Skeletal muscle satellite cell (primary cell): ENCODE measurements around the gene TRIM54.
"Not testable (repeated sequence)": the region's sequence is repeated elsewhere in the genome, so short reads cannot be mapped to it uniquely, and the experiment has no call there.

ENCODE experiments used
- H3K27me3 ChIP-seq: 2 replicates; pipeline ENCODE4 v1.7.0; 2013; ENCODE audit warnings: low read length; ENCODE audit not compliant: control insufficient read depth, insufficient read depth
- H3K36me3 ChIP-seq: 2 replicates; pipeline ENCODE4 v1.7.0; 2013; ENCODE audit warnings: mild to moderate bottlenecking, control low read depth, low read length; ENCODE audit not compliant: insufficient read depth
- H3K4me1 ChIP-seq: 2 replicates; pipeline ENCODE4 v1.7.0; 2013; ENCODE audit warnings: low read length; ENCODE audit not compliant: control insufficient read depth, insufficient read depth
- H3K4me2 ChIP-seq: 2 replicates; pipeline ENCODE4 v1.7.0; 2013; ENCODE audit warnings: mild to moderate bottlenecking, low read length
- H3K4me3 ChIP-seq: 2 replicates; pipeline ENCODE4 v1.7.0; 2013; ENCODE audit warnings: low read length
- H3K9ac ChIP-seq: 2 replicates; pipeline ENCODE4 v1.7.0; 2013; ENCODE audit warnings: mild to moderate bottlenecking, low read depth, low read length, moderate library complexity
- H3K9me3 ChIP-seq: replicated peaks from 2 replicates; pipeline ENCODE4 v1.7.0; 2013; ENCODE audit warnings: mild to moderate bottlenecking, control low read depth, low read length

Gene TRIM54

DNA sequence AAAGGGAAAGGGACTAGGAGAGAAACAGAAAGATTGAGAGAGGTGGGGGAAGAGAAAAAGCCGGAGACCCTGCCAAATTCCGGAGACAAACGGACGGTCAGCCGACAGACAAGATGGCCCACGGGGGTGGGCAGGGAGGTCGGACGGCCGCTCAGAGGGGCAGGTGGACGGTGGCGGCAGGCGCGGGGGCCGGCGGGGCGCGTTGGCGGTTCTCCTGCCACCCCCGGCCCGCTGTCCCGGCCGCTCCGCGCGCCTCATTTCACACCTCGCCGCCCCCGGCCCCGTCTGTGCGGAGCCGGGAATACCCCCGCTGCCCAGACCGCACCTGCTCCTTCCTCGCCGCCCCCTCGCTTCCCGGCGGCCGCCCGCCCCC is 20.3 kb upstream of the TRIM54 start:
- peaks cover 31% of the 10 kb centered on the region for H3K4me1 ChIP-seq
- H3K9me3 ChIP-seq = no peaks in the 10 kb centered on the region
- H3K9ac ChIP-seq = no peak overlapping the region
- no peak overlapping the region for H3K4me3 ChIP-seq
- H3K4me2 ChIP-seq = peak overlapping the region; percentile 83
- peaks cover 82% of the 10 kb centered on the region for H3K27me3 ChIP-seq
- H3K36me3 ChIP-seq = no peaks in the 10 kb centered on the region

DNA sequence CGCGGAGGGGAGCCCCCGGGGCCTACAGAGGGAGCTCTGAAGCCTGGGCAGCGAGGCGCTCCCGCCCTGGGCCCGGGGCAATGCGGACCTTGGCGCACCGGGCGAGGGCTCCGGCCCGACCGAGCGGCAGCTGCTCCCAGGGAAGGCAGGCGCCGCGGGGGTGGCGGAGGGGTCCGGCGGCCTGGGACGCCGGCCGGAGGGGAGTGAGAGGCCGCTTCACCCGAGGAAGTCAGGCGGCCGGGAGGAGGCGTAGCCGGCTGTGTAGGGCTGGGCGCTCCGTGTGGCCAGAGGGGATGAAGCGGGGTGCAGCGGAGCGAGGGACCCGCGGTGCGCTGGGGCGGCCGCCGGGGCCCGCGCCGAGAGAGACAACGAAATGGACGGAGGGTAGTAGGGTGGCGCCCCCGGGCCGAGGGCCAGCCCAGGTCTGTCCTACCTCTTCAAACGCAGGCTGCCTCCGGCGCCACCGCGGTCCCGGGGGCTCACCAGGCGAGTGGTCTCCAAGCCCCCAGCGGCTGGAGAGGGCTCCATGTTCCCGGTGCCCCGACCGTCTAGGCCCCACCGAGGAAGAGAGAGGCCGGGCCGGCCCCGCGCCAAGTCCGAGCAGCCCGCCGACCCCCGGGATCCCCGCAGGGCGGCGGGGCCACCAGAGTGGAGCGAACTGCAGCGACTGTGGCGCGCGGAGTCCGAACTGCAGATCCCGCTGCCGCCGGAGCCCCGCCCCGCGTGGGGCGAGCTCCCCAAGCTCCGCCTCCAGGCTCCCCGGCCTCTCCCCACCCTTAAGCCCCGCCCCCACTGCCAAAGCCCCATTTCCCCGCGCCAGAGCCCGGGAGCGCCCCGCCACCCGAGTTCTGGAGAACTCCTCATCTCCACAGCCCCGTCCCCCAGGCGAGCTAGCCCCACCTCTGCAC is 19.6 kb upstream of the TRIM54 start, which contains the start of gene SLC30A3:
Gene SLC30A3, minus strand, starts transcription at position 669 of the 908 bp plus-strand sequence. Its CDS starts 141 bp downstream, at position 528.
- H3K4me2 ChIP-seq = peak within 1 kb of the TSS; percentile 88
- H3K27me3 ChIP-seq = peaks cover 83% of the 10 kb centered on the region
- H3K4me1 ChIP-seq = peaks cover 29% of the 10 kb centered on the region
- peak within 1 kb of the TSS; percentile 63 for H3K4me3 ChIP-seq
- H3K36me3 ChIP-seq = no peaks in the 10 kb centered on the region
- no peak within 1 kb of the TSS for H3K9ac ChIP-seq
- no peaks in the 10 kb centered on the region for H3K9me3 ChIP-seq

DNA sequence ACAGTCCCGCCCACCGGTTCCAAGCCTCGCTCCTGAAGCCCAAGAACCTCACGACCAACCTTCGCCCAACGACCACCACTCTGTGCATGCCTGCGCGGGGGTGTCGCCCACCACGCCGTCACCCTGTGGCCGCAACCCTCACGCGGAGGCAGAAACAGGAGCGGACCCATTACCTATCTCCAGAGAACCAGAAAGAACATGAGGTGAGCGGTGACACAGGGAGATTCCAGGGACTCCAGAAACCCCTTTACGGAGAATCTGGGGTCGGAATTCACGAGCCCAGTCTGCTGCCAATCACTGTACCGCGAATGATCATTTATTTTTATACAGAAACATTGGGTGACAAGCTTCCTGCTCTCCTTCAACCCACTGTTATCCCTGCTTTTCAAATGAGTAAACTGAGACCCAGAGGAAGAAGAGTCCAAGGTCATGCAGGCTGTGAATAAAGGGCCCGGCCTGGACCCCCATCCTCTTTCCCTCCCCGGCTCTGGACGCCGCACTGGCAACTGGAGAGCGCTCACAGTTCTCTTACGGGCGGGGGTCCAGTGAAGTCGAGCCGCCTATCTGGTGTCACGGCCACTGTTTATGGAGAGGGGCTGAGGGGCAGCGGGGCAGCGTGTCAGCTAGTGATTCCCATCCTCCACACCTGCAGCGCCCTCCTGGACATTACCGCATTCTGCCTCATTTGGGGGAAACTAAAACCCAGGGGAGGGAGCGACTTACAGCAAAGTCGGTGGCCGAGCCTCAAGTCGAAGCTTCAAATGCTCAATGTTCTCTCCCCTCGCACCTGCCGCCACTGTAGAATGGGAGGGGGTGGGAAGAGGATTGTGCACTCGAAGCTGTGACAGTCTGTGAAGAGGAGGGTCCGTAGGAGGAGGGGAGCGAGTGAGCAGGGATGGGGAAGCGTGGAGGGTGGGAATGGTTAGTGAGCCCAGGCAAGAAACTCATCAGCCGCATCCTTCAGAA is 18.7 kb upstream of the TRIM54 start:
- Histone ChIP-seq H3K4me3 (peak overlapping the region; percentile 63), H3K4me2 (peak overlapping the region; percentile 88), H3K9me3 (no peaks in the 10 kb centered on the region), H3K27me3 (peaks cover 86% of the 10 kb centered on the region), H3K36me3 (no peaks in the 10 kb centered on the region), H3K9ac (no peak overlapping the region), H3K4me1 (peaks cover 29% of the 10 kb centered on the region)

- peak overlapping the region; percentile 62 for H3K4me3 ChIP-seq
- no peaks in the 10 kb centered on the region for H3K9me3 ChIP-seq
- no peak overlapping the region for H3K9ac ChIP-seq
- H3K36me3 ChIP-seq = no peaks in the 10 kb centered on the region
- H3K4me1 ChIP-seq = peaks cover 29% of the 10 kb centered on the region
- peaks cover 84% of the 10 kb centered on the region for H3K27me3 ChIP-seq
- peak overlapping the region; percentile 88 for H3K4me2 ChIP-seq
Measured at GRCh38 chr2:27264253-27264752, 17.9 kb upstream of the TRIM54 start.

DNA sequence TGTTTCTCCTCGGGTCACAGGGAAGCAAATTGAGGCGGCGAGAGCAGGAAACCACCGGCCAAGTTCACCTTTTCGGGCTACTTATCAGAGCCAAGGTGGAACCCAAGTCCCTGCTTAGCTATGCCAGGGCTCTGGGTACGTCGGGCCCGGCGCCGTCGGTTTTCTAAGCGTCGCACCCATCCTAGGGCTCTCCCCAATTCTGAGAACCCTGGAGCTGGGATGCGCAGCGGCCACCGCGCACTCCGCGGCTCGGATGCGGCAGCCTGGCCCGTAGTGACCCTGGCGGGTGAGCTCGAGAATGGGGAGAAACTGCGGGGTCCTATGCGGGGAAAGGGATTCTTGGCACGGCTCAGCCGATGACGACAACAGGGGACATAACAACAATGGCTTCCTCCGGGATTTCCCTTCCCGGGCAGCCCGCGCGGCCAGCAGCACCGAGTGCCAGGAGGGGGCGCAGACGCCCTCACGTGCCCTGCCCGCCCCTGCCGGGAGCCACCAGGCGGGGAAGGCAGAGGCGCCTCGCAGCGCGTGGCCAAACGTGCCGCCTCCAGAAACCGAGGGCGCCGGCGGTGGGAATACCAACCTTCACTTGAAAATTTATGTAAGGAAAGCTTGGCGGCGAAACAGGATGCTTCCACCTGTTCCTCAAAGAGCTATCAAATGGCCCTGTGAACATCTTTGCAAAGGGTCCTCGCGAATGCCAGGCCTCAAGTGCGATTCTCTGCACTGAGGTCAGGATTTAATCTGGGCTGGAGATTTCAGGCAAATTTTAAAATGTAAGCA is 17.3 kb upstream of the TRIM54 start:
- Histone ChIP-seq H3K4me1 (peaks cover 29% of the 10 kb centered on the region), H3K4me3 (peak overlapping the region; percentile 62), H3K27me3 (peaks cover 86% of the 10 kb centered on the region), H3K9me3 (no peaks in the 10 kb centered on the region), H3K4me2 (peak overlapping the region; percentile 88), H3K36me3 (no peaks in the 10 kb centered on the region), H3K9ac (no peak overlapping the region)

DNA sequence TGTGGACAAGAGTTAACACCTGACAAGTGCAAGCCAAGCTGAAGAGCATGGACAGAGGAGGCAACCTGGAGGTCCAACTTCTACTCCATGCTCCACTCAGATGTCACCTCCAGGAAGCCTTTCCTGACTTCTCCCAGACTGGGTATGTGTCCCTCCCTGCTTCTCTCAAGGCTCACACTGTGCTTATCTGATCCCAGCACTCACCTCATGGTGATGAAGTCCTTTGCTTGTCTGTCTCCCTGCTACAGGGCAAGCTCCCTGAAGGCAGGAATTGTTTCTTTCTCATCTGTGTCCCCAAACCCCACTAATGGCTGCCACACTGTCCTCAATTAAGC is 16.7 kb upstream of the TRIM54 start:
- Histone ChIP-seq H3K36me3 (no peaks in the 10 kb centered on the region), H3K9ac (no peak overlapping the region), H3K27me3 (peaks cover 85% of the 10 kb centered on the region), H3K9me3 (no peaks in the 10 kb centered on the region), H3K4me3 (no peak overlapping the region), H3K4me2 (no peak overlapping the region), H3K4me1 (peaks cover 29% of the 10 kb centered on the region)

GRCh38 chr2:27268296-27268695 is 13.9 kb upstream of the TRIM54 start:
- Histone ChIP-seq H3K27me3 (peaks cover 67% of the 10 kb centered on the region), H3K4me1 (peaks cover 17% of the 10 kb centered on the region)
- H3K9me3 ChIP-seq, H3K4me2 ChIP-seq, H3K9ac ChIP-seq, H3K36me3 ChIP-seq, H3K4me3 ChIP-seq: not testable (repeated sequence)

GRCh38 chr2:27270131-27270530 is 12.1 kb upstream of the TRIM54 start:
- H3K4me3 ChIP-seq = no peak overlapping the region
- no peaks in the 10 kb centered on the region for H3K36me3 ChIP-seq
- no peak overlapping the region for H3K4me2 ChIP-seq
- no peak overlapping the region for H3K9ac ChIP-seq
- H3K27me3 ChIP-seq = peaks cover 49% of the 10 kb centered on the region
- no peaks in the 10 kb centered on the region for H3K9me3 ChIP-seq
- peaks cover under 1% of the 10 kb centered on the region for H3K4me1 ChIP-seq

- Histone ChIP-seq H3K4me1 (no peaks in the 10 kb centered on the region), H3K9me3 (no peaks in the 10 kb centered on the region), H3K4me3 (no peak overlapping the region), H3K9ac (no peak overlapping the region), H3K27me3 (peaks cover 46% of the 10 kb centered on the region), H3K4me2 (no peak overlapping the region), H3K36me3 (no peaks in the 10 kb centered on the region)
Measured at GRCh38 chr2:27270670-27271069, 11.6 kb upstream of the TRIM54 start.

- Histone ChIP-seq H3K27me3 (peaks cover 44% of the 10 kb centered on the region), H3K9me3 (no peaks in the 10 kb centered on the region), H3K4me3 (no peak overlapping the region), H3K36me3 (no peaks in the 10 kb centered on the region), H3K4me1 (no peaks in the 10 kb centered on the region), H3K4me2 (no peak overlapping the region), H3K9ac (no peak overlapping the region)
Measured at GRCh38 chr2:27271631-27272340, 10.4 kb upstream of the TRIM54 start.
